ENCODE data around the gene PTTG2.

- TF ChIP-seq EGR1 (IDR thresholded peaks at IDR 0.05), result no peak
- TF ChIP-seq CEBPB (IDR thresholded peaks at IDR 0.05), result no peak
- TF ChIP-seq RAD21 (IDR thresholded peaks at IDR 0.05; ENCODE audit: low read depth), result no peak
- no peak for TF ChIP-seq MAX (IDR thresholded peaks at IDR 0.05)
Observed at GRCh38 chr4:37994569-37994968, 34.4 kb downstream of the PTTG2 start.
